Measurements from ENCODE around the gene PLA2G6. TPM values are rescaled to one million over a fixed set of nuclear protein-coding genes. Genes with fewer than 3 reads are reported as not detected.

Gene PLA2G6
- total and polyA plus RNA-seq, 2 of the 4 experiments (the other 2 are of a cell fraction): 6.1 to 10.3 TPM

DNA sequence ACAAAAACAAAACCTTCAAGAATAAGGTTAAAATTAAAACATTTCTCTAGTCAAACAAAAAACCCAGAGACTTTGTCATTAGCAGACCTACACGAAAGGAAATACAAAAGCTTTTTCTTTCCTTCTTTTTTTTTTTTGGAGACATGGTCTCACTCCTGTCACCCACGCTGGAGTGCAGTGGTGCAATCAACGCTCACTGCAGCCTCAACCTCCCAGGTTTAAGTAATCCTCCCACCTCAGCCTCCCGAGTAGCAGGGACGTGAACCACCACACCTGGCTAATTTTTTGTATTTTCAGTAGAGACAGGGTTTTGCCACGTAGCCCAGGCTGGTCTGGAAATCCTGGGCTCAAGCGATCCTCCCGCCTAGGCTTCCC, 30.5 kb downstream of the PLA2G6 start:
- Histone ChIP-seq H4K8ac (ENCODE audit: low read depth in 2 of 2, low read length in 2 of 2) (no peak overlapping the region), H4K5ac (ENCODE audit: low read depth, low read length) (no peak overlapping the region), H3K4me2 (ENCODE audit: low read depth, low read length) (no peak overlapping the region), H2AK9ac (replicated peaks; ENCODE audit: low read depth, low read length, poor library complexity) (no peak overlapping the region), H3K9me3 (ENCODE audit: control insufficient read depth, insufficient read depth, low read length) (peaks cover 3% of the 10 kb centered on the region; the same call in 1 of the 2 replicates), H3K14ac (replicated peaks; ENCODE audit: low read depth, low read length) (no peak overlapping the region), H4K91ac (ENCODE audit: insufficient read depth, low read depth, low read length) (no peak overlapping the region), H3K4me1 (ENCODE audit: control insufficient read depth, insufficient read depth, low read length) (peaks cover 7% of the 10 kb centered on the region), H2BK20ac (ENCODE audit: low read depth, low read length) (no peak overlapping the region), H3K36me3 (ENCODE audit: control insufficient read depth, insufficient read depth, low read length) (no peaks in the 10 kb centered on the region), H2BK15ac (ENCODE audit: low read depth, low read length) (no peak overlapping the region), H4K20me1 (ENCODE audit: insufficient read depth, low read length) (no peaks in the 10 kb centered on the region; the same call in 1 of the 2 replicates), H2BK120ac (ENCODE audit: low read depth, low read length) (no peak overlapping the region), H2AFZ (replicated peaks; ENCODE audit: low read length, poor library complexity) (no peak overlapping the region), H3K18ac (ENCODE audit: low read depth, low read length) (no peak overlapping the region), H3K56ac (ENCODE audit: extremely low read depth, insufficient read depth, low read length) (no peak overlapping the region), H3K27me3 (ENCODE audit: control insufficient read depth, insufficient read depth, low read length) (peaks cover 1% of the 10 kb centered on the region; the same call in 1 of the 2 replicates), H2BK5ac (ENCODE audit: low read depth, low read length, poor library complexity, severe bottlenecking) (no peak overlapping the region), H3K27ac (ENCODE audit: insufficient read depth, low read length) (no peak overlapping the region), H3K9me1 (ENCODE audit: insufficient read depth, low read length) (peaks cover 6% of the 10 kb centered on the region), H2AK5ac (ENCODE audit: low read depth, low read length) (no peak overlapping the region), H3K4me3 (ENCODE audit: insufficient read depth, low read depth, low read length) (no peak overlapping the region), H3K9ac (ENCODE audit: low read depth, low read length) (no peak overlapping the region), H3K79me1 (ENCODE audit: low read depth in 1 of 2, low read length in 2 of 2) (no peaks in the 10 kb centered on the region), H3K23ac (ENCODE audit: low read depth, low read length) (no peak overlapping the region), H3K4ac (ENCODE audit: low read depth, low read length) (no peak overlapping the region)
- ATAC-seq (ENCODE audit: low read depth): no peak
- no peak for DNase-seq
- in situ Hi-C loops (cut with MboI; ENCODE audit: low sequenced_read_pairs) (no loop called here), intact Hi-C loops (cut with micrococcal nuclease) (no loop called here), dilution Hi-C loops (cut with HindIII; ENCODE audit: low sequenced_read_pairs, unreplicated experiment) (no loop called here)
- ChIA-PET CTCF (interaction anchor here (0.9 kb wide), 1 partner anchor 12 kb away, joined by 3 read pairs; no protein-coding TSS in a partner anchor), POLR2A (ENCODE audit: unreplicated experiment) (no interaction called here)
- BruUV-seq (replicated peaks): no TSS peak
- 84% methylated on average over 4 of the region's 8 CpGs; no CpG with 5 or more reads in 1 of the 2 experiments for WGBS, 2 experiments (ENCODE audit: extremely low coverage in 2 of 2, insufficient read length in 1 of 2)
- TF ChIP-seq, protein P1, sequence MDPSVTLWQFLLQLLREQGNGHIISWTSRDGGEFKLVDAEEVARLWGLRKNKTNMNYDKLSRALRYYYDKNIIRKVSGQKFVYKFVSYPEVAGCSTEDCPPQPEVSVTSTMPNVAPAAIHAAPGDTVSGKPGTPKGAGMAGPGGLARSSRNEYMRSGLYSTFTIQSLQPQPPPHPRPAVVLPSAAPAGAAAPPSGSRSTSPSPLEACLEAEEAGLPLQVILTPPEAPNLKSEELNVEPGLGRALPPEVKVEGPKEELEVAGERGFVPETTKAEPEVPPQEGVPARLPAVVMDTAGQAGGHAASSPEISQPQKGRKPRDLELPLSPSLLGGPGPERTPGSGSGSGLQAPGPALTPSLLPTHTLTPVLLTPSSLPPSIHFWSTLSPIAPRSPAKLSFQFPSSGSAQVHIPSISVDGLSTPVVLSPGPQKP (IDR thresholded peaks at IDR 0.05; ENCODE audit: borderline replicate concordance, low read depth, low read length): no peak
- TF ChIP-seq SMC3 (IDR thresholded peaks at IDR 0.05; ENCODE audit: low read depth, low read length): no peak
- TF ChIP-seq RAD21 (IDR thresholded peaks at IDR 0.05; ENCODE audit: low read length): no peak
- no peak for TF ChIP-seq NFE2L2 (IDR thresholded peaks at IDR 0.05; ENCODE audit: low read depth, low read length)
- TF ChIP-seq BHLHE40 (IDR thresholded peaks at IDR 0.05; ENCODE audit: low read depth, low read length): no peak
- TF ChIP-seq CEBPB (IDR thresholded peaks at IDR 0.05; ENCODE audit: low read depth, low read length): no peak
- no peak for TF ChIP-seq RCOR1 (IDR thresholded peaks at IDR 0.05; ENCODE audit: insufficient replicate concordance, low read length)
- no peak for TF ChIP-seq MAZ (IDR thresholded peaks at IDR 0.05; ENCODE audit: borderline replicate concordance, low read depth, low read length)
- TF ChIP-seq, protein P2, sequence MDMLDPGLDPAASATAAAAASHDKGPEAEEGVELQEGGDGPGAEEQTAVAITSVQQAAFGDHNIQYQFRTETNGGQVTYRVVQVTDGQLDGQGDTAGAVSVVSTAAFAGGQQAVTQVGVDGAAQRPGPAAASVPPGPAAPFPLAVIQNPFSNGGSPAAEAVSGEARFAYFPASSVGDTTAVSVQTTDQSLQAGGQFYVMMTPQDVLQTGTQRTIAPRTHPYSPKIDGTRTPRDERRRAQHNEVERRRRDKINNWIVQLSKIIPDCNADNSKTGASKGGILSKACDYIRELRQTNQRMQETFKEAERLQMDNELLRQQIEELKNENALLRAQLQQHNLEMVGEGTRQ (IDR thresholded peaks at IDR 0.05; ENCODE audit: low read depth, low read length): no peak
- no peak for TF ChIP-seq RFX5 (IDR thresholded peaks at IDR 0.05; ENCODE audit: low read depth, low read length)
- no peak for TF ChIP-seq MAFK (IDR thresholded peaks at IDR 0.05; ENCODE audit: low read depth, low read length)
- TF ChIP-seq MXI1 (IDR thresholded peaks at IDR 0.05; ENCODE audit: borderline replicate concordance, low read depth, low read length): no peak
- no peak for TF ChIP-seq CHD1 (IDR thresholded peaks at IDR 0.05; ENCODE audit: low read depth, low read length)
- no peak for TF ChIP-seq POLR2A (IDR thresholded peaks at IDR 0.05; ENCODE audit: low read depth, low read length)
- TF ChIP-seq, protein P3, sequence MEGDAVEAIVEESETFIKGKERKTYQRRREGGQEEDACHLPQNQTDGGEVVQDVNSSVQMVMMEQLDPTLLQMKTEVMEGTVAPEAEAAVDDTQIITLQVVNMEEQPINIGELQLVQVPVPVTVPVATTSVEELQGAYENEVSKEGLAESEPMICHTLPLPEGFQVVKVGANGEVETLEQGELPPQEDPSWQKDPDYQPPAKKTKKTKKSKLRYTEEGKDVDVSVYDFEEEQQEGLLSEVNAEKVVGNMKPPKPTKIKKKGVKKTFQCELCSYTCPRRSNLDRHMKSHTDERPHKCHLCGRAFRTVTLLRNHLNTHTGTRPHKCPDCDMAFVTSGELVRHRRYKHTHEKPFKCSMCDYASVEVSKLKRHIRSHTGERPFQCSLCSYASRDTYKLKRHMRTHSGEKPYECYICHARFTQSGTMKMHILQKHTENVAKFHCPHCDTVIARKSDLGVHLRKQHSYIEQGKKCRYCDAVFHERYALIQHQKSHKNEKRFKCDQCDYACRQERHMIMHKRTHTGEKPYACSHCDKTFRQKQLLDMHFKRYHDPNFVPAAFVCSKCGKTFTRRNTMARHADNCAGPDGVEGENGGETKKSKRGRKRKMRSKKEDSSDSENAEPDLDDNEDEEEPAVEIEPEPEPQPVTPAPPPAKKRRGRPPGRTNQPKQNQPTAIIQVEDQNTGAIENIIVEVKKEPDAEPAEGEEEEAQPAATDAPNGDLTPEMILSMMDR (conservative IDR thresholded peaks at IDR 0.05; ENCODE audit: low read depth, low read length): no peak
- no peak for TF ChIP-seq FOS (IDR thresholded peaks at IDR 0.05; ENCODE audit: low read depth, low read length)

All from IMR-90 (cell line).